ENCODE measurements around the gene CPNE2.

- TF ChIP-seq, protein P1, sequence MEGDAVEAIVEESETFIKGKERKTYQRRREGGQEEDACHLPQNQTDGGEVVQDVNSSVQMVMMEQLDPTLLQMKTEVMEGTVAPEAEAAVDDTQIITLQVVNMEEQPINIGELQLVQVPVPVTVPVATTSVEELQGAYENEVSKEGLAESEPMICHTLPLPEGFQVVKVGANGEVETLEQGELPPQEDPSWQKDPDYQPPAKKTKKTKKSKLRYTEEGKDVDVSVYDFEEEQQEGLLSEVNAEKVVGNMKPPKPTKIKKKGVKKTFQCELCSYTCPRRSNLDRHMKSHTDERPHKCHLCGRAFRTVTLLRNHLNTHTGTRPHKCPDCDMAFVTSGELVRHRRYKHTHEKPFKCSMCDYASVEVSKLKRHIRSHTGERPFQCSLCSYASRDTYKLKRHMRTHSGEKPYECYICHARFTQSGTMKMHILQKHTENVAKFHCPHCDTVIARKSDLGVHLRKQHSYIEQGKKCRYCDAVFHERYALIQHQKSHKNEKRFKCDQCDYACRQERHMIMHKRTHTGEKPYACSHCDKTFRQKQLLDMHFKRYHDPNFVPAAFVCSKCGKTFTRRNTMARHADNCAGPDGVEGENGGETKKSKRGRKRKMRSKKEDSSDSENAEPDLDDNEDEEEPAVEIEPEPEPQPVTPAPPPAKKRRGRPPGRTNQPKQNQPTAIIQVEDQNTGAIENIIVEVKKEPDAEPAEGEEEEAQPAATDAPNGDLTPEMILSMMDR (IDR thresholded peaks at IDR 0.05), result no peak
- no peak for TF ChIP-seq POLR2A (IDR thresholded peaks at IDR 0.05)
Observed at GRCh38 chr16:57153841-57154240, 61.5 kb downstream of the CPNE2 start.

Data from testis (tissue), 2 donors.